ENCODE measurements around the gene KIAA0586.
"Not testable (repeated sequence)": the region's sequence is repeated elsewhere in the genome, so short reads cannot be mapped to it uniquely, and the experiment has no call there.

The KIAA0586 gene

GRCh38 chr14:58464652-58465051 is 37.1 kb downstream of the KIAA0586 start:
- no peak overlapping the region for H3K4me3 ChIP-seq (ENCODE audit: low read length)
- no CpG with 5 or more reads among the region's 8 CpGs for WGBS (ENCODE audit: insufficient coverage, insufficient read length)
- peaks cover 2% of the 10 kb centered on the region; the same call in 1 of the 2 replicates for H3K36me3 ChIP-seq (ENCODE audit: control insufficient read depth, insufficient read depth, low read length)

DNA sequence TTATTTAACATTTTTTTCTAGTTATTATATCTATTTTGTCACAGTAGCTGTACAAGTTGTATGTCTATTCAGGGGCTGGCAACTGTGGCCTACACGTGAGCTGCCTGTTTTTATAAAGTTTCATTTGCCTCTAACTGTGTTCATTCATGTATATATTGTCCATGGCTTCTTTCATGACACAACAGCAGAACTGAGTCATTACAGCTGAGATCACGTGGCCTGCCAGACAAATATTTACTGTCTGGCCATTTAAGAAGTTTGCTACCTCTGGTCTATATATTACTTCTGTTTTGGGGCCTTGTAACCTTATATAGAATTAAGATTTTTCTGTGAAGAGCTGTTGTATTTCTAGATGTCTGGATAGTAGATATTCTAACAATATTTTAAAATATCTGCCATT is 37.9 kb downstream of the KIAA0586 start:
- Histone ChIP-seq H3K4me3 (ENCODE audit: low read length) (no peak overlapping the region), H3K36me3 (ENCODE audit: control insufficient read depth, insufficient read depth, low read length) (peaks cover 2% of the 10 kb centered on the region; the same call in 1 of the 2 replicates), H3K27ac (ENCODE audit: low read length) (no peak overlapping the region), H3K9me3 (ENCODE audit: control insufficient read depth, insufficient read depth, low read length) (no peaks in the 10 kb centered on the region), H3K27me3 (ENCODE audit: control insufficient read depth, insufficient read depth, low read length) (no peaks in the 10 kb centered on the region), H3K4me1 (ENCODE audit: control insufficient read depth, insufficient read depth, low read length) (no peaks in the 10 kb centered on the region)
- no CpG with 5 or more reads among the region's 2 CpGs for WGBS (ENCODE audit: insufficient coverage, insufficient read length)
- DNase-seq (ENCODE audit: low read depth, low spot score), result no peak

More at GRCh38 chr14:58464652-58465051, 37.1 kb downstream of the KIAA0586 start:
- Histone ChIP-seq H3K27me3 (ENCODE audit: control insufficient read depth, insufficient read depth, low read length) (no peaks in the 10 kb centered on the region), H3K27ac (ENCODE audit: low read length) (no peak overlapping the region), H3K4me1 (ENCODE audit: control insufficient read depth, insufficient read depth, low read length) (no peaks in the 10 kb centered on the region), H3K9me3 (ENCODE audit: control insufficient read depth, insufficient read depth, low read length) (no peaks in the 10 kb centered on the region)
- DNase-seq (ENCODE audit: low read depth, low spot score), result no peak

GRCh38 chr14:58466459-58466858 is 38.9 kb downstream of the KIAA0586 start:
- H3K36me3 ChIP-seq (ENCODE audit: control insufficient read depth, insufficient read depth, low read length), result peaks cover 2% of the 10 kb centered on the region; the same call in 1 of the 2 replicates
- no peak for DNase-seq (ENCODE audit: low read depth, low spot score)

DNA sequence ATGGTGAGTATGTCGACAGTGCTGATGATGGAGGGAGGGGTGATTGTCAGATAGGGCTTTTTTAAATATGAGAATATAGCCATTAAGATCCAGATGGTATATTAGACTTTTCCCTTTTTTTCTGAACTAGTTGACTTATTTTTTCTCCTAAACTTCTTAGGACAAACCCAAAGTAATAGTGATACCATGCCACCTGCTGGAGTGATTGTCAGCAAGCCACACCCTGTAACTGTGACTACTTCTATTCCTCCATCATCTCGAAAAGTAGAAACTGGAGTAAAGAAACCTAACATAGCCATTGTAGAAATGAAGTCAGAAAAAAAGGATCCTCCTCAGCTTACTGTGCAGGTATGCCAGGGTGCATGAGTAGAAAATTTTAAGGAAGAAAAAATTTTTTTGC is 40.1 kb downstream of the KIAA0586 start:
- H3K9me3 ChIP-seq (ENCODE audit: control insufficient read depth, insufficient read depth, low read length), result no peaks in the 10 kb centered on the region
- H3K4me1 ChIP-seq (ENCODE audit: control insufficient read depth, insufficient read depth, low read length), result no peaks in the 10 kb centered on the region
- H3K36me3 ChIP-seq (ENCODE audit: control insufficient read depth, insufficient read depth, low read length), result peaks cover 2% of the 10 kb centered on the region; the same call in 1 of the 2 replicates
- 100% methylated on average over 1 of the region's 2 CpGs for WGBS (ENCODE audit: insufficient coverage, insufficient read length)
- no peak overlapping the region for H3K27ac ChIP-seq (ENCODE audit: low read length)
- H3K4me3 ChIP-seq (ENCODE audit: low read length), result no peak overlapping the region
- DNase-seq (ENCODE audit: low read depth, low spot score), result no peak
- H3K27me3 ChIP-seq (ENCODE audit: control insufficient read depth, insufficient read depth, low read length), result no peaks in the 10 kb centered on the region

More at GRCh38 chr14:58466459-58466858, 38.9 kb downstream of the KIAA0586 start:
- H3K27ac ChIP-seq (ENCODE audit: low read length), result no peak overlapping the region
- H3K4me3 ChIP-seq (ENCODE audit: low read length), result no peak overlapping the region
- H3K9me3 ChIP-seq (ENCODE audit: control insufficient read depth, insufficient read depth, low read length), result no peaks in the 10 kb centered on the region
- no peaks in the 10 kb centered on the region for H3K27me3 ChIP-seq (ENCODE audit: control insufficient read depth, insufficient read depth, low read length)
- no CpG with 5 or more reads among the region's 1 CpG for WGBS (ENCODE audit: insufficient coverage, insufficient read length)
- no peaks in the 10 kb centered on the region for H3K4me1 ChIP-seq (ENCODE audit: control insufficient read depth, insufficient read depth, low read length)

GRCh38 chr14:58469309-58469708 is 41.8 kb downstream of the KIAA0586 start:
- no peaks in the 10 kb centered on the region for H3K27me3 ChIP-seq (ENCODE audit: control insufficient read depth, insufficient read depth, low read length)
- no peaks in the 10 kb centered on the region for H3K4me1 ChIP-seq (ENCODE audit: control insufficient read depth, insufficient read depth, low read length)
- WGBS (ENCODE audit: insufficient coverage, insufficient read length), result no CpG with 5 or more reads among the region's 5 CpGs
- H3K9me3 ChIP-seq (ENCODE audit: control insufficient read depth, insufficient read depth, low read length), result no peaks in the 10 kb centered on the region
- H3K27ac ChIP-seq (ENCODE audit: low read length), result no peak overlapping the region
- no peak for DNase-seq (ENCODE audit: low read depth, low spot score)
- H3K36me3 ChIP-seq (ENCODE audit: control insufficient read depth, insufficient read depth, low read length), result peaks cover 2% of the 10 kb centered on the region; the same call in 1 of the 2 replicates
- no peak overlapping the region for H3K4me3 ChIP-seq (ENCODE audit: low read length)

DNA sequence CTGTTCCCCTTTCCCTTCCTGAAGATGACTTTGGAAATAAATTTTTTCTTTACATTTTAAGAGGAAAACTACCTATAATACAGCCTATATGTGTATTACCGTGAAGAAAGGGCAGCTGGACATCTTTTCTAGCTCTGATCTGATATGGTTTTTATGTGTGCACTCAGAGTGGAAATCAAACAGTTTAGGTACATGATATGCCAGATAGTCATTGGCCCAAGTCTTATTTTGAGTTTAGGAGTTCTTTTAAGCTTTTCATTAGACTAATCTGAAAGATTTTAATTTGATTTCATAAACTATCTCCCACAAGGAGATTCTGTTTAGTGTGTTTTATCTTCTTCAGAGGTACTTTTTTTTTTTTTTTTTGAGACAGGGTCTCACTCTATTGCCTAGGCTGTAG is 48.8 kb downstream of the KIAA0586 start:
- Histone ChIP-seq H3K9me3 (ENCODE audit: control insufficient read depth, insufficient read depth, low read length) (no peaks in the 10 kb centered on the region), H3K27ac (ENCODE audit: low read length) (no peak overlapping the region), H3K4me1 (ENCODE audit: control insufficient read depth, insufficient read depth, low read length) (no peaks in the 10 kb centered on the region), H3K27me3 (ENCODE audit: control insufficient read depth, insufficient read depth, low read length) (no peaks in the 10 kb centered on the region), H3K4me3 (ENCODE audit: low read length) (no peak overlapping the region), H3K36me3 (ENCODE audit: control insufficient read depth, insufficient read depth, low read length) (no peaks in the 10 kb centered on the region)
- WGBS (ENCODE audit: insufficient coverage, insufficient read length), result no CpG with 5 or more reads among the region's 1 CpG
- DNase-seq (ENCODE audit: low read depth, low spot score), result no peak

DNA sequence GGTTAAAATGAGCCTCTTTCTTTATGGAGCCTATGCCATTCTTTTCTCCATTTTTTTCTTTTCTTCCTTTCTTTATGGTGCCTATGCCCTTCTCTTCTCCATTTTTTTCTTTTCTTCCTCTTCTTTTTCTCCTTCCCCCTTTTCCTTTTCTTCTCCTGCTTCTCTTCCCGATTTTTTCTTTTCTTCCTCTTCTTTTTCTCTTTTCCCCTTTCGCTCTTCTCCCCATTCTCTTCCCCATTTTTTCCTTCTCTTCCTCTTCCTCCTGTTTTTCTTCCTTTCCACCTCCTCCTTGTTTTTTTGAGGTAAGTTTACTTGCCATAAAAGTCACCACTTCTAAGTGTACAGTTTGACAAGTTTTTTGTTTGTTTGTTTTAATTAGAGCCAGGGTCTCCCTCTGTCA is 50.1 kb downstream of the KIAA0586 start:
- Histone ChIP-seq H3K9me3 (ENCODE audit: control insufficient read depth, insufficient read depth, low read length) (no peaks in the 10 kb centered on the region), H3K4me3 (ENCODE audit: low read length) (no peak overlapping the region), H3K27me3 (ENCODE audit: control insufficient read depth, insufficient read depth, low read length) (no peaks in the 10 kb centered on the region), H3K27ac (ENCODE audit: low read length) (no peak overlapping the region), H3K36me3 (ENCODE audit: control insufficient read depth, insufficient read depth, low read length) (no peaks in the 10 kb centered on the region), H3K4me1 (ENCODE audit: control insufficient read depth, insufficient read depth, low read length) (no peaks in the 10 kb centered on the region)
- no peak for DNase-seq (ENCODE audit: low read depth, low spot score)
- WGBS (ENCODE audit: insufficient coverage, insufficient read length), result 100% methylated on average over 2 of the region's 2 CpGs

DNA sequence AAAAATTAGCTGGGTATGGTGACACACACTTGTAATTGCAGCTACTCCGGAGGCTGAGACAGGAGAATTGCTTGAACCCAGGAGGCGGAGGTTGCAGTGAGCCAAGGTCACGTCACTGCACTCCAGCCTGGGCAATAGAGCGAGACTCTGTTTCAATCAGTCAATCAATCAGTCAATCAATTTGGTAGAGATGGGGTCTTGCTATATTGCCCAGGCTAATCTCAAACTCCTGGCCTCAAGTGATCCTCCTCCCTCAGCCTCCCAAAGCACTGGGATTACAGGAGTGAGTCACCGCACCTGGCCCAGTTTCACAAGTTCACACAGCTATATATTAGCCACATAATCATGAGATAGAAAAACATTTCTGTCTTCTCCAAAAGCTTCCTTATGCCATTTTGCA is 50.8 kb downstream of the KIAA0586 start:
- not testable (repeated sequence) for H3K36me3 ChIP-seq (ENCODE audit: control insufficient read depth, insufficient read depth, low read length); DNase-seq (ENCODE audit: low read depth, low spot score); H3K27ac ChIP-seq (ENCODE audit: low read length); H3K9me3 ChIP-seq (ENCODE audit: control insufficient read depth, insufficient read depth, low read length); H3K4me3 ChIP-seq (ENCODE audit: low read length); H3K4me1 ChIP-seq (ENCODE audit: control insufficient read depth, insufficient read depth, low read length); H3K27me3 ChIP-seq (ENCODE audit: control insufficient read depth, insufficient read depth, low read length)
- WGBS (ENCODE audit: insufficient coverage, insufficient read length), result no CpG with 5 or more reads among the region's 5 CpGs

DNA sequence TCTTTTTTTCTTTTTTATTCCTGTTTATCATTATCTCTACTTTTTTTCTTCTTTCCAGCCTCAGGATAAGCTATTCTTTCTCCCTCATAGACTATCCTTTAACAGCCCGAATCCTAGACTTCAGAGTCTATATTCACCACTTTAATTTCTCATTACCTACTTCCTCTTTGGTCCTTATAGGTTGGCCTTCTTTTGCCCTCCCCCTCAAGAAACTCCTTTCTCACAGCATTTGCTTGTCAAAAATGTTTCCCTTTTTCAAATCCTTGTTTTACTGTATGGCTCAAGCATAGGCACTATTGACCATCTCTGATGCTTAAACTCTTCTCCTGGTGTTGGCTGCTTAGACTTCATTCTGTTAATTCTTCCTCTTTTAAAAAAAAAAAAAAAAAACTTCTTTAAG is 52.5 kb downstream of the KIAA0586 start:
- no peak for DNase-seq (ENCODE audit: low read depth, low spot score)
- H3K4me3 ChIP-seq (ENCODE audit: low read length), result no peak overlapping the region
- no peaks in the 10 kb centered on the region for H3K36me3 ChIP-seq (ENCODE audit: control insufficient read depth, insufficient read depth, low read length)
- H3K4me1 ChIP-seq (ENCODE audit: control insufficient read depth, insufficient read depth, low read length), result no peaks in the 10 kb centered on the region
- no CpG with 5 or more reads among the region's 1 CpG for WGBS (ENCODE audit: insufficient coverage, insufficient read length)
- H3K27me3 ChIP-seq (ENCODE audit: control insufficient read depth, insufficient read depth, low read length), result no peaks in the 10 kb centered on the region
- no peak overlapping the region for H3K27ac ChIP-seq (ENCODE audit: low read length)
- H3K9me3 ChIP-seq (ENCODE audit: control insufficient read depth, insufficient read depth, low read length), result no peaks in the 10 kb centered on the region

DNA sequence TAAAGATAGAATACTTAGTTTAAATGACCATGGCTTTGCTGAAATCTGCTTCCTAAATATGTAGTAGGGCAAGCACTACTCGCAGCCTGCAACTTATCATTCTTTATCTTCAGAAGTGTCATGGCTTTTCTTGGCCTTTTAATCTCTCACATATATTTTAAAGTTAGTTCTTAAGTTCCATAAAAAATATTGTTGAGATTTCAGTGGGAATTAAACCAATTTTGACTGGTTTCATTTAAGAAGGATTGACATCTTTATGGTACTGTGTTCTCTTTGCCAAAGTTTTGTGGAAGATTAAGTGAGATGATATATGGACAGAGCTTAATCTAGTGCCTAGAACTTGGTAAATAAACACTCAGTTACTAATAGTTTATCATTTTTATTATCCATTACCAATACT is 56.7 kb downstream of the KIAA0586 start:
- Histone ChIP-seq H3K4me1 (ENCODE audit: control insufficient read depth, insufficient read depth, low read length) (no peaks in the 10 kb centered on the region), H3K36me3 (ENCODE audit: control insufficient read depth, insufficient read depth, low read length) (no peaks in the 10 kb centered on the region)
- no CpG with 5 or more reads among the region's 1 CpG for WGBS (ENCODE audit: insufficient coverage, insufficient read length)

GRCh38 chr14:58488550-58488949 is 61.0 kb downstream of the KIAA0586 start:
- no peak for DNase-seq (ENCODE audit: low read depth, low spot score)
- H3K4me1 ChIP-seq (ENCODE audit: control insufficient read depth, insufficient read depth, low read length), result no peaks in the 10 kb centered on the region
- no peaks in the 10 kb centered on the region for H3K9me3 ChIP-seq (ENCODE audit: control insufficient read depth, insufficient read depth, low read length)
- H3K36me3 ChIP-seq (ENCODE audit: control insufficient read depth, insufficient read depth, low read length), result no peaks in the 10 kb centered on the region; the same call in 1 of the 2 replicates
- no peak overlapping the region for H3K4me3 ChIP-seq (ENCODE audit: low read length)
- H3K27ac ChIP-seq (ENCODE audit: low read length), result no peak overlapping the region
- no peaks in the 10 kb centered on the region for H3K27me3 ChIP-seq (ENCODE audit: control insufficient read depth, insufficient read depth, low read length)
- WGBS (ENCODE audit: insufficient coverage, insufficient read length), result no CpG with 5 or more reads among the region's 1 CpG

More for the DNA sequence above, 56.7 kb downstream of the KIAA0586 start:
- no peaks in the 10 kb centered on the region for H3K9me3 ChIP-seq (ENCODE audit: control insufficient read depth, insufficient read depth, low read length)
- H3K4me3 ChIP-seq (ENCODE audit: low read length), result no peak overlapping the region
- no peaks in the 10 kb centered on the region for H3K27me3 ChIP-seq (ENCODE audit: control insufficient read depth, insufficient read depth, low read length)
- no peak overlapping the region for H3K27ac ChIP-seq (ENCODE audit: low read length)
- DNase-seq (ENCODE audit: low read depth, low spot score), result no peak

Data from iPS DF 6.9 (cell line).